NCI-H1417 treated with DMSO at 0.1 percent for 48 hours (cell line): ENCODE data around the gene NKX2-2.

Experiments used
- DNase-seq: peaks from one replicate; lab custom pipeline; 2025; lab: John Stamatoyannopoulos, UW

The NKX2-2 gene

GRCh38 chr20:21513881-21514540 lies at the start of gene NKX2-2:
TSS of gene NKX2-2 (minus strand) at chr20:21514064. CDS start at chr20:21513669, 395 bp downstream.
- DNase-seq, result no peak

GRCh38 chr20:21562656-21563055 lies 48.8 kb upstream of the NKX2-2 start:
- no peak for DNase-seq

- DNase-seq, result no peak
Measured at GRCh38 chr20:21559305-21559704, 45.4 kb upstream of the NKX2-2 start.

GRCh38 chr20:21557241-21558020 lies 43.6 kb upstream of the NKX2-2 start:
- DNase-seq, result no peak

GRCh38 chr20:21556398-21556797 lies 42.5 kb upstream of the NKX2-2 start:
- no peak for DNase-seq

- DNase-seq, result no peak
Measured at GRCh38 chr20:21555470-21556120, 41.7 kb upstream of the NKX2-2 start.

GRCh38 chr20:21554985-21555384 lies 41.1 kb upstream of the NKX2-2 start:
- no peak for DNase-seq

GRCh38 chr20:21554376-21554890 lies 40.6 kb upstream of the NKX2-2 start:
- DNase-seq, result no peak

- DNase-seq, result no peak
Measured at GRCh38 chr20:21550587-21550986, 36.7 kb upstream of the NKX2-2 start.

- no peak for DNase-seq
Measured at GRCh38 chr20:21548390-21549035, 34.6 kb upstream of the NKX2-2 start.

GRCh38 chr20:21546355-21546754 lies 32.5 kb upstream of the NKX2-2 start:
- no peak for DNase-seq

- no peak for DNase-seq
Measured at GRCh38 chr20:21539512-21539911, 25.6 kb upstream of the NKX2-2 start.

- no peak for DNase-seq
Measured at GRCh38 chr20:21534886-21535285, 21.0 kb upstream of the NKX2-2 start.

GRCh38 chr20:21534453-21534852 lies 20.6 kb upstream of the NKX2-2 start:
- DNase-seq, result peak; percentile 91

- DNase-seq, result no peak
Measured at GRCh38 chr20:21529863-21530262, 16.0 kb upstream of the NKX2-2 start.

GRCh38 chr20:21528870-21529269 lies 15.0 kb upstream of the NKX2-2 start:
- DNase-seq, result no peak

GRCh38 chr20:21527908-21528307 lies 14.0 kb upstream of the NKX2-2 start:
- no peak for DNase-seq

- no peak for DNase-seq
Measured at GRCh38 chr20:21526776-21527175, 12.9 kb upstream of the NKX2-2 start.

- DNase-seq, result no peak
Measured at GRCh38 chr20:21523895-21524294, 10.0 kb upstream of the NKX2-2 start.

- DNase-seq, result no peak
Measured at GRCh38 chr20:21523281-21523868, 9.5 kb upstream of the NKX2-2 start.

GRCh38 chr20:21522481-21523280 lies 8.8 kb upstream of the NKX2-2 start:
- no peak for DNase-seq
